PC-9 (cell line): ENCODE measurements around the gene PARS2.

ENCODE experiments used
- CTCF ChIP-seq: fragments of 200-600 bp; sonication (generic); conservative IDR thresholded peaks from 2 replicates; pipeline ENCODE4 v1.6.1; 2017; ENCODE audit warnings: mixed run types, antibody characterized with exemption, mild to moderate bottlenecking, moderate library complexity
- EZH2 ChIP-seq: fragments of 200-600 bp; sonication (generic); IDR thresholded peaks from 2 replicates; pipeline ENCODE4 v1.8.0; 2017; ENCODE audit warnings: antibody characterized with exemption, low read depth

- TF ChIP-seq CTCF (no peak), EZH2 (no peak)
Measured at GRCh38 chr1:54805466-54805865, 41.1 kb upstream of the PARS2 start.
